Kidney tubule cell (primary cell): ENCODE measurements around the gene STEAP1.
A peak's percentile ranks its signal among the peaks of the same experiment; 100 is the strongest.

Experiments
- DNase-seq: peaks from one replicate; pipeline ENCODE4 v3.0.0-alpha.2; 2018; ENCODE audit warnings: low spot score

Gene STEAP1

DNA sequence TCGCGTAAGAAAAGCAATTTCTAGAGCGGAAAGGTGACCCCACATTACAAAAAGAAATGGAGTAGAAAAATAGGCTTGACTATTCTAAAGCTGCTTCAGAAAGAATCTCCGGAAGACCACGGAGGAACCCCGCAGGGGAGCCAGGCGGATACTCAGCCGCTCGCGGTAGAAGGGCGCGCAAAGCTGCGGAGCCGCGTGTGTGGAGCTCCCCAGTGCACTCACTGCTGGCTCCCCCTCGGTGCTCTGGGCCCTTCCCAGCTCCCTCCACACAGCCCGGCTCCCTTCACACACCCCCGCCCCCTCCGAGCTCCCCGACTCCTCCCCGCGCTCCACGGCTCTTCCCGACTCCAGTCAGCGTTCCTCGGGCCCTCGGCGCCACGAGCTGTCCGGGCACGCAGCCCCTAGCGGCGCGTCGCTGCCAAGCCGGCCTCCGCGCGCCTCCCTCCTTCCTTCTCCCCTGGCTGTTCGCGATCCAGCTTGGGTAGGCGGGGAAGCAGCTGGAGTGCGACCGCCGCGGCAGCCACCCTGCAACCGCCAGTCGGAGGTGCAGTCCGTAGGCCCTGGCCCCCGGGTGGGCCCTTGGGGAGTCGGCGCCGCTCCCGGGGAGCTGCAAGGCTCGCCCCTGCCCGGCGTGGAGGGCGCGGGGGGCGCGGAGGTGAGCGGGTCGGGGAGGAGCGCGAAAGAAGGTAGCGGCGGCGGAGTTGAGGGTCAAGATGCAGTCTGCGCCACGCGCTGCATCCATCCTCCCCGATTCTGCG lies 57.3 kb downstream of the STEAP1 start, which contains the start of gene STEAP2:
Gene STEAP2 (plus strand): TSS at position 350 of the 758 bp plus-strand sequence. CDS start 13,343 bp downstream, outside the sequence.
- DNase-seq, result peak; percentile 94

DNA sequence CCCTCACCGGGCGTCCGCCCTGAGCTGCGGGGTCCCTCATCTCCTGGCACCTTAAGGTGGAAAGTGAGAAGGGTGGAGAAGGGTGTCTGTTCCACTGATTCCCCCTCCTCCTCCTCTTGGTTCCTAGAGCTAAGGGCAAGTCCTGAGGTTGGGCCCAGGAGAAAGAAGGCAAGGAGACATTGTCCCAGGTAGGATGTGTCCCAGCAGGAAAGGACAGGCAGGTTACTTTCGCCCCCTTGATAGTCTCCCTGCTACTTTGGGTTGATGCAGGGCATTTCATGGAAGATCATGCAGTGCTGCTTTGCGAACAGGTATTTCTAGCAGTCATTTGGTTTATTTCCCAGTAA lies 57.9 kb downstream of the STEAP1 start:
- DNase-seq, result peak; percentile 20

DNA sequence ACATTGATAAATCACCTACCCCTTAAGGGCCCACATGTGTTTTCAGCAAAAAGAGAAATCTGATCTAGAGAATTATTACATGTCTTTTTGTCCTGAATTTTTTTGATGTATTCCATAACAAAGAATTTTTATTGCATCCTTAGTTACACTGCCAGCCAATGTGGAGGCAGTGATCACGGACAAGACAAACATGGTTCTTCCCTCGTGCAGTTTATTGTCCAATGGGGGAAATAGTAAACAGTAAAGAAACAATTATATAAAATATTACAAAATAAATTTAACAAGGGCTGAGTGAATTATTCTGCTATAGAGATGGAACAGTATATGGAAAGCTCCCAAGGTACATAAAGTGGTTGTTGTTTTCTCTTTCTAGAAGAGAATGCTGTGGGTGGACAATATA lies 59.3 kb downstream of the STEAP1 start:
- no peak for DNase-seq
